ENCODE measurements around the gene MFAP5.

Gene MFAP5

GRCh38 chr12:8662593-8662992 lies at the start of gene MFAP5:
Gene MFAP5, minus strand, starts transcription at chr12:8662826. Its CDS starts 722 bp downstream, at chr12:8662104.
- no peak for DNase-seq

DNA sequence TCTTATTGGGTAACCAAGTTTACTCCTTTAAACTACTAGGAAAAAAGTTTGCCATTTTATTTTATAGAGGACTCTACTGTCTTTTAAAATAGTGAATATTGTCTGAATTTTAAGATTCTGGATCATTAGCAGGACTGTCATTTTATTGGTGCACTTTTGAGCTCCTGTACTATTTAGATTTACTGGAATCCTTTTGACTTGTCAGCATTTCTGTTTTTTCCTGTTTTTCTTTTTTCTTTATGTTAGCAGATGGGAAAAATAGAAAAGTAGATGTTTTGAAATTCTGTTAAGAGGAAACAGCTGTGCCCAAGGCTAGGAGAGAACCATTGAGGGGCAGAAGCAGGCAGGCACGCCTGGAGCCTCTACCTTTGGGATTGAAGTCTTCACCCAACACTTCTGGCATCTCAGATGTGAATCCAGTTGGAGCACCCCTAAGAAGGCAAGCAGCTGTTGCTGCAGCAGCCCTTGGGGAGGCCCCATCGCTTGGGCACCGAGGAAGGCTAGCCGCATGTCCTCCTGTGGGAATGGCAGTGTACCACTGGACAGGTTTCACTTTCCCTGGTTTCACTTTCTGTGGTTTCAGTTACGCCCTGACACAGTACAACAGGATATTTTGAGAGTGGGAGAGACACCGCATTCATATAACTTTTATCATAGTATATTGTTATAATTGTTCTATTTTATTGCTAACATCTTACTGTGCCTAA lies 46.7 kb upstream of the MFAP5 start:
- Mint-ChIP-seq H3K36me3 (ENCODE audit: low read depth) (no peaks in the 10 kb centered on the region), H3K27ac (no peak overlapping the region), H3K27me3 (no peaks in the 10 kb centered on the region), H3K9me3 (no peaks in the 10 kb centered on the region), H3K4me3 (no peak overlapping the region), H3K4me1 (ENCODE audit: low read depth) (peaks cover 9% of the 10 kb centered on the region)
- DNase-seq: no peak

More at GRCh38 chr12:8662593-8662992, at the start of gene MFAP5:
- no peak within 1 kb of the TSS for H3K4me3 Mint-ChIP-seq
- H3K27me3 Mint-ChIP-seq: peaks cover 6% of the 10 kb centered on the region
- no peak within 1 kb of the TSS for H3K27ac Mint-ChIP-seq
- no peaks in the 10 kb centered on the region for H3K4me1 Mint-ChIP-seq (ENCODE audit: low read depth)
- no peaks in the 10 kb centered on the region for H3K9me3 Mint-ChIP-seq
- H3K36me3 Mint-ChIP-seq (ENCODE audit: low read depth): no peaks in the 10 kb centered on the region

DNA sequence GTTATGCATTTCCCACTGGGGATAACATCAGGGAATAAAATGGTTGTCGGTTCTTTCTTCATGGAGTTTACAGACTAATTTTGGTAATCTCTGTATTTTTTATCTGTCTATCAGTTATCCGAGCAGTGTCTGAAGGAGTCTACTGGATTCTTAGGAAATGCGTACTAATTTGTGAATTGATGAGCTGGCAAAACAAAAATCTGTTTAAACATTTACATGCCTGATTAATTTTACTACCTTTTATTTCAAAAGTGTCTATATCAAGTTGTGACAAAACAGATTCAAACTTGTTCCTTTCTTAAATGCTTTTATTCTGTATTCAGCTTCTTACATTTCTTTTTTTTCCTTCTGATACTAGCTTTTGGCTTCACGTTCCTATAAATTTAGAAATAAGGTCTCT lies 39.5 kb upstream of the MFAP5 start:
- H3K36me3 Mint-ChIP-seq (ENCODE audit: low read depth): no peaks in the 10 kb centered on the region
- H3K4me1 Mint-ChIP-seq (ENCODE audit: low read depth): peaks cover 16% of the 10 kb centered on the region
- no peaks in the 10 kb centered on the region for H3K9me3 Mint-ChIP-seq
- no peak for DNase-seq
- no peak overlapping the region for H3K4me3 Mint-ChIP-seq
- H3K27ac Mint-ChIP-seq: no peak overlapping the region
- no peaks in the 10 kb centered on the region for H3K27me3 Mint-ChIP-seq

GRCh38 chr12:8701046-8701660 lies 38.5 kb upstream of the MFAP5 start:
- DNase-seq: no peak
- H3K4me1 Mint-ChIP-seq (ENCODE audit: low read depth): peaks cover 23% of the 10 kb centered on the region
- no peak overlapping the region for H3K4me3 Mint-ChIP-seq
- no peaks in the 10 kb centered on the region for H3K9me3 Mint-ChIP-seq
- peaks cover 3% of the 10 kb centered on the region for H3K27me3 Mint-ChIP-seq
- H3K36me3 Mint-ChIP-seq (ENCODE audit: low read depth): no peaks in the 10 kb centered on the region
- H3K27ac Mint-ChIP-seq: no peak overlapping the region

- Mint-ChIP-seq H3K9me3 (no peaks in the 10 kb centered on the region), H3K27me3 (peaks cover 3% of the 10 kb centered on the region), H3K36me3 (ENCODE audit: low read depth) (no peaks in the 10 kb centered on the region), H3K27ac (no peak overlapping the region), H3K4me1 (ENCODE audit: low read depth) (peaks cover 23% of the 10 kb centered on the region), H3K4me3 (peak overlapping the region; percentile 54)
- DNase-seq: no peak
These were observed 37.1 kb upstream of the MFAP5 start for GRCh38 chr12:8699714-8700113.

- Mint-ChIP-seq H3K4me1 (ENCODE audit: low read depth) (peaks cover 23% of the 10 kb centered on the region), H3K4me3 (peak overlapping the region; percentile 87), H3K27me3 (peaks cover 3% of the 10 kb centered on the region), H3K36me3 (ENCODE audit: low read depth) (no peaks in the 10 kb centered on the region), H3K9me3 (no peaks in the 10 kb centered on the region), H3K27ac (peak overlapping the region; percentile 77)
- no peak for DNase-seq
These were observed 36.3 kb upstream of the MFAP5 start for GRCh38 chr12:8698879-8699278.

GRCh38 chr12:8698132-8698851 lies 35.7 kb upstream of the MFAP5 start:
- peaks cover 23% of the 10 kb centered on the region for H3K4me1 Mint-ChIP-seq (ENCODE audit: low read depth)
- no peak for DNase-seq
- peaks cover 3% of the 10 kb centered on the region for H3K27me3 Mint-ChIP-seq

GRCh38 chr12:8697476-8698131 lies 35.0 kb upstream of the MFAP5 start, which contains the start of gene RIMKLB:
Gene RIMKLB, plus strand, starts transcription at chr12:8697991. Its CDS starts 15,876 bp downstream, at chr12:8713867.
- H3K36me3 Mint-ChIP-seq (ENCODE audit: low read depth): no peaks in the 10 kb centered on the region
- H3K9me3 Mint-ChIP-seq: no peaks in the 10 kb centered on the region
- H3K27me3 Mint-ChIP-seq: peaks cover 3% of the 10 kb centered on the region
- peak within 1 kb of the TSS; percentile 88 for H3K27ac Mint-ChIP-seq
- peak within 1 kb of the TSS; percentile 87 for H3K4me3 Mint-ChIP-seq
- peak; percentile 82 for DNase-seq
- peaks cover 27% of the 10 kb centered on the region for H3K4me1 Mint-ChIP-seq (ENCODE audit: low read depth)

More at GRCh38 chr12:8698132-8698851, 35.7 kb upstream of the MFAP5 start:
- peak overlapping the region; percentile 88 for H3K27ac Mint-ChIP-seq
- H3K9me3 Mint-ChIP-seq: no peaks in the 10 kb centered on the region
- H3K36me3 Mint-ChIP-seq (ENCODE audit: low read depth): no peaks in the 10 kb centered on the region
- peak overlapping the region; percentile 87 for H3K4me3 Mint-ChIP-seq

GRCh38 chr12:8697120-8697475 lies 34.5 kb upstream of the MFAP5 start:
- Mint-ChIP-seq H3K9me3 (no peaks in the 10 kb centered on the region), H3K4me3 (peak overlapping the region; percentile 87), H3K27ac (peak overlapping the region; percentile 66), H3K36me3 (ENCODE audit: low read depth) (no peaks in the 10 kb centered on the region), H3K27me3 (peaks cover 3% of the 10 kb centered on the region), H3K4me1 (ENCODE audit: low read depth) (peaks cover 28% of the 10 kb centered on the region)
- no peak for DNase-seq

DNA sequence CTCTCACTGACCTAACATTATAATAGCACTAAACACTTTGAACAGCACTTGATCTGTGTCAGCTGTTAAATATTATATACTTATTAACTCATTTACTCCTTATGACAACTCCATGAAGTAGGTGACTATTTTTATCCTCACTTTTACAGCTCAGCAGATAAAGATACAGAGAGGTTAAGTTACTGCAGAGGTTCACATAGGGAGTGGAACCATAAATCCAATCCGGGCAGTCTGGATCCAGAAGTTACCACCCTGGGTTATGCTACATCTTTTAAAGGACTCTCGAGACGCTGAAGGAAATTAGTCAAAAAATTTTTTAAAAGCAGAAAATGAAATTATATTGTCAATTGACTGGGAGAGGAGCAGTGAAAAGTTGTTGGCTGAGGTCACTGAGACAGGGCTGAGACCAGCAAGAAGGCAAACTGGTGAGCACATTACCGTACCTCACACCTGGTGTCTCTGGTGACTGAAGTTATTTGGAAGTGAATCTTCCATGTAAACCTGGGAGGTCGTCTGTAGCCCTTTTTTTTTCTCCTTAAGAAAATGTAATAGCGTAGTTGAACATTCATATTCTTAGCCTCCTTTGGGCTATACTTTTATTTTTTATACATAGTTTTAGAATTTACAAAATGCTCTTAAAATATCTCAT lies 33.9 kb upstream of the MFAP5 start:
- Mint-ChIP-seq H3K9me3 (no peaks in the 10 kb centered on the region), H3K27ac (peak overlapping the region; percentile 66), H3K4me1 (ENCODE audit: low read depth) (peaks cover 27% of the 10 kb centered on the region), H3K36me3 (ENCODE audit: low read depth) (no peaks in the 10 kb centered on the region), H3K4me3 (peak overlapping the region; percentile 87), H3K27me3 (peaks cover 3% of the 10 kb centered on the region)
- DNase-seq: no peak

GRCh38 chr12:8695116-8695515 lies 32.5 kb upstream of the MFAP5 start:
- no peak overlapping the region for H3K27ac Mint-ChIP-seq
- no peak for DNase-seq

DNA sequence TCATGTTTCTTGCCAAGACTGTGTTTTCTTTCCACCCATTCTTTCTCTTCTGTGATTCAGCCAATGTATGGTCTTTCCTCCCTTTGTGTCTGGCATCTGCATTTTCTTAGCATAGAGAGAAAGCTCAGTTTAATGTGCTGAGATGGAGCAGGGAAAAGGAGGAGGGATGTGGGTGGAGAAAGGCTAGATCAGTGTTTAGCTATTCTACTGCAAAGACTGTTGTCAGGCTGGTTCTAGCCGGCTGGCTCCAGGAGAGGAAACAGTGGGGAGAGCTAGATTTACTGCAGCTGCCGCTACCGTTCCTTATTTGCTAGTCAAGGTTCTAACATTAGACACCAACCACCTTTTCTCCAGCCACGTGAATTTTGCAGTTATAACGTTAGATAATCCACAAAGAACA lies 29.9 kb upstream of the MFAP5 start:
- DNase-seq: no peak
- H3K27me3 Mint-ChIP-seq: peaks cover 3% of the 10 kb centered on the region
- H3K9me3 Mint-ChIP-seq: no peaks in the 10 kb centered on the region
- no peak overlapping the region for H3K27ac Mint-ChIP-seq
- no peak overlapping the region for H3K4me3 Mint-ChIP-seq
- H3K36me3 Mint-ChIP-seq (ENCODE audit: low read depth): no peaks in the 10 kb centered on the region
- peaks cover 14% of the 10 kb centered on the region for H3K4me1 Mint-ChIP-seq (ENCODE audit: low read depth)

More at GRCh38 chr12:8695116-8695515, 32.5 kb upstream of the MFAP5 start:
- no peak overlapping the region for H3K4me3 Mint-ChIP-seq
- H3K27me3 Mint-ChIP-seq: peaks cover 3% of the 10 kb centered on the region
- H3K9me3 Mint-ChIP-seq: no peaks in the 10 kb centered on the region
- no peaks in the 10 kb centered on the region for H3K36me3 Mint-ChIP-seq (ENCODE audit: low read depth)
- peaks cover 25% of the 10 kb centered on the region for H3K4me1 Mint-ChIP-seq (ENCODE audit: low read depth)

- H3K36me3 Mint-ChIP-seq (ENCODE audit: low read depth): no peaks in the 10 kb centered on the region
- no peak overlapping the region for H3K27ac Mint-ChIP-seq
- H3K4me1 Mint-ChIP-seq (ENCODE audit: low read depth): peaks cover 6% of the 10 kb centered on the region
- no peak overlapping the region for H3K4me3 Mint-ChIP-seq
- H3K27me3 Mint-ChIP-seq: no peaks in the 10 kb centered on the region
- DNase-seq: no peak
- H3K9me3 Mint-ChIP-seq: no peaks in the 10 kb centered on the region
These were observed 27.1 kb upstream of the MFAP5 start for GRCh38 chr12:8689681-8690080.
